HEK293 (cell line): ENCODE measurements around the gene RAB24.

Experiments
- CTCF ChIP-seq: fragments of 450-650 bp; formaldehyde crosslinking; IDR thresholded peaks from 2 replicates; pipeline ENCODE4 v1.5.1; 2016; ENCODE audit warnings: missing biosample characterization, missing genetic modification characterization
- KLF16 ChIP-seq: fragments of 450-650 bp; formaldehyde crosslinking; IDR thresholded peaks from 2 replicates; pipeline ENCODE4 v1.5.1; 2017; ENCODE audit warnings: missing biosample characterization, missing genetic modification characterization
- WT1 ChIP-seq: fragments of 450-650 bp; formaldehyde crosslinking; IDR thresholded peaks from 2 replicates; pipeline ENCODE4 v1.5.1; 2016; ENCODE audit warnings: missing biosample characterization, missing genetic modification characterization
- ZBTB44 ChIP-seq: fragments of 450-650 bp; IDR thresholded peaks from 2 replicates; pipeline ENCODE4 v1.5.1; 2018; ENCODE audit warnings: missing biosample characterization, mild to moderate bottlenecking, missing genetic modification characterization
- ZNF558 ChIP-seq: fragments of 450-650 bp; formaldehyde crosslinking; IDR thresholded peaks from 2 replicates; pipeline ENCODE4 v1.5.1; 2016; ENCODE audit warnings: missing biosample characterization, missing genetic modification characterization
- TF ChIP-seq, protein P1 (sequence below): fragments of 450-650 bp; formaldehyde crosslinking; optimal IDR thresholded peaks from 2 replicates; pipeline ENCODE3; 2016; ENCODE audit warnings: missing biosample characterization, mild to moderate bottlenecking, missing genetic modification characterization

- TF ChIP-seq CTCF (tag by site-specific recombination) (no peak), ZBTB44 (tag by site-specific recombination) (no peak), ZNF558 (tag by site-specific recombination) (no peak), KLF16 (no peak), WT1 (tag by site-specific recombination) (no peak)
- TF ChIP-seq, protein P1, sequence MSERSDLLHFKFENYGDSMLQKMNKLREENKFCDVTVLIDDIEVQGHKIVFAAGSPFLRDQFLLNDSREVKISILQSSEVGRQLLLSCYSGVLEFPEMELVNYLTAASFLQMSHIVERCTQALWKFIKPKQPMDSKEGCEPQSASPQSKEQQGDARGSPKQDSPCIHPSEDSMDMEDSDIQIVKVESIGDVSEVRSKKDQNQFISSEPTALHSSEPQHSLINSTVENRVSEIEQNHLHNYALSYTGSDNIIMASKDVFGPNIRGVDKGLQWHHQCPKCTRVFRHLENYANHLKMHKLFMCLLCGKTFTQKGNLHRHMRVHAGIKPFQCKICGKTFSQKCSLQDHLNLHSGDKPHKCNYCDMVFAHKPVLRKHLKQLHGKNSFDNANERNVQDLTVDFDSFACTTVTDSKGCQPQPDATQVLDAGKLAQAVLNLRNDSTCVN (tag by site-specific recombination): no peak
Measured at GRCh38 chr5:177328545-177329231, 25.2 kb upstream of the RAB24 start.
